Thymus (tissue), 11 donors: ENCODE data around the gene AP3B1. TPM values are rescaled to one million over a fixed set of nuclear protein-coding genes. Genes with fewer than 3 reads are reported as not detected.
"Not testable (repeated sequence)": the region's sequence is repeated elsewhere in the genome, so short reads cannot be mapped to it uniquely, and the experiment has no call there.

Source experiments
- DNase-seq, 9 donors: peaks; one replicate each; pipeline ENCODE4 v3.0.0-alpha.2; 2013; ENCODE audit warnings: low spot score in 9 of 9, low read depth in 6 of 9, missing footprints in 1 of 9
- H3K27ac ChIP-seq, 2 donors: one replicate each; pipeline ENCODE4 v1.5.1; 2013; ENCODE audit warnings: control low read depth in 1 of 2, low read depth in 1 of 2, low read length in 1 of 2, mild to moderate bottlenecking in 1 of 2, moderate library complexity in 1 of 2
- H3K27me3 ChIP-seq, 2 donors: one replicate each; pipeline ENCODE4 v1.5.1; 2013; ENCODE audit warnings: low read length in 1 of 2; ENCODE audit not compliant: control insufficient read depth in 2 of 2, insufficient read depth in 1 of 2
- H3K36me3 ChIP-seq, 2 donors: one replicate each; pipeline ENCODE4 v1.5.1; 2013; ENCODE audit warnings: low read length in 1 of 2, mild to moderate bottlenecking in 1 of 2, moderate library complexity in 1 of 2; ENCODE audit not compliant: control insufficient read depth in 2 of 2, insufficient read depth in 2 of 2
- H3K4me1 ChIP-seq, 2 donors: one replicate each; pipeline ENCODE4 v1.5.1; 2013; ENCODE audit warnings: low read length in 2 of 2; ENCODE audit not compliant: control insufficient read depth in 2 of 2, insufficient read depth in 2 of 2
- H3K4me3 ChIP-seq, 2 donors: one replicate each; pipeline ENCODE4 v1.5.1; 2013; ENCODE audit warnings: low read length in 2 of 2, control low read depth in 1 of 2, mild to moderate bottlenecking in 1 of 2
- H3K9me3 ChIP-seq, 2 donors: one replicate each; pipeline ENCODE4 v1.5.1; 2013; ENCODE audit warnings: low read length in 1 of 2, mild to moderate bottlenecking in 1 of 2; ENCODE audit not compliant: control insufficient read depth in 2 of 2, insufficient read depth in 1 of 2
- WGBS: extraction: QIAGEN DNeasy Blood & Tissue Kit; methylation state at CpG from one replicate; pipeline ENCODE4 v1.1.7; 2013; 5-methylcytosine and 5-hydroxymethylcytosine counted together
- polyA plus RNA-seq: library from polyadenylated mRNA; stranded (reverse); fragments of 200-250 nt; gene quantifications from one replicate; pipeline ENCODE4 v1.2.3, GENCODE V29; 2013
- total RNA-seq: library from RNA; stranded (reverse); fragments of 120-200 nt; gene quantifications from one replicate; pipeline ENCODE4 v1.2.4, GENCODE V29; 2013
- donor health status: healthy.

Gene AP3B1
- total and polyA plus RNA-seq, 2 donors, result 38.3 to 39.2 TPM

DNA sequence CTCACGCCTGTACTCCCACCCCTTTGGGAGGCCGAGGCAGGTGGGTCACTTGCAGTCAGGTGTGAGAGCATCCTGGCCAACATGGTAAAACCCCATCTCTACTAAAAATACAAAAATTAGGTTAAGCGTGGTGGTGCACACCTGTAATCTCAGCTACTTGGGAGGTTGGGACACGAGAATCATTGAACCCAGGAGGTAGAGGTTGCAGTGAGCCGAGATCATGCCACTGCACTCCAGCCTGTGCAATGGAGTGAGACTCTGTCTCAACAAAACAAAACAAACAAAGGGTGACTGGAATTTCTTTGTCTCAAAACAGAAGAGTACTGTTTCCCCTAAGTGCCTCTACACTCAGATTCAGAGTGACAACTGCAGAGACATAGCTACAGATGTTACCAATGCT, 116.1 kb downstream of the AP3B1 start:
- Histone ChIP-seq H3K27me3 (no peaks in the 10 kb centered on the region), H3K4me1 (no peaks in the 10 kb centered on the region), H3K36me3 (peaks cover 18 to 25% of the 10 kb centered on the region in 2 donors), H3K4me3 (no peak overlapping the region), H3K27ac (no peak overlapping the region), H3K9me3 (no peaks in the 10 kb centered on the region)
- no peak for DNase-seq
- WGBS, result 98% methylated on average over 5 of the region's 5 CpGs

DNA sequence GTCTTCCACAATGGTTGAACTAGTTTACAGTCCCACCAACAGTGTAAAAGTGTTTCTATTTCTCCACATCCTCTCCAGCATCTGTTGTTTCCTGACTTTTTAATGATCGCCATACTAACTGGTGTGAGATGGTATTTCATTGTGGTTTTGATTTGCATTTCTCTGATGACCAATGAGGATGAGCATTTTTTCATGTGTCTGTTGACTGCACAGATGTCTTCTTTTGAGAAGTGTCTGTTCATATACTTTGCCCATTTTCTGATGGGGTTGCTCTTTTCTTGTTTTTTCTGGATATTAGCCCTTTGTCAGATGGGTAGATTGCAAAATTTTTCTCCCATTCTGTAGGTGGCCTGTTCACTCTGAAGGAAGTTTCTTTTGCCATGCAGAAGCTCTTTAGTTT, 124.2 kb downstream of the AP3B1 start:
- not testable (repeated sequence) for H3K27me3 ChIP-seq, DNase-seq, H3K4me3 ChIP-seq, H3K27ac ChIP-seq, H3K4me1 ChIP-seq, H3K9me3 ChIP-seq
- H3K36me3 ChIP-seq, result peaks cover 12 to 14% of the 10 kb centered on the region in 2 donors
- 100% methylated on average over 1 of the region's 1 CpG for WGBS

DNA sequence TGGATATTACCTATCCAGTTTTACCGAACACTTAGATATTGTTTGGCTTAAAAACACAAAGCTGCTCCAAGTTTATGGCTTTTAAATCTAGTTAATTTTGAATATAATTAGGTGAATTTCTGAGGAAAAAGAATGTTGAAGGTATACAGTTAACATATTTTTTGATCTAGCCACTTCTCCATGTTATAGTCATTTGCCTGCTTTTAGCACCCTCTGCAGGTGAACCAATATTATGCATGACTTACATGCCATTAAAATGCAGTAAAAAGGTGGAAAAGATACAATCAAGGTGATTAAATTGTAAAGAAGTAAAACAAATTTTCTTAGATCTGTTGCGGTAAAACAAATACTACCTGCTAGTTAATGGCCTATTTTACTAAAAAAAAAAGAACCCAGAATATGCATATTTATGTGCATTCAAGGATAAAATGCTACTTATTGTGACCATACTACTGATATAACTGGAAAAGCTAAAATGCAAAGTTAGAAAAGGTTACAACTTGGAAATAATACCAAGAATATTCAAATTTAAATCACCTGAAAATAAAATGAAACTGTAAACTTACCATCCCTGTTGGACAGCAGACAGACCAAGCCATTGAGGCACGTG, 132.1 kb downstream of the AP3B1 start:
- no peak overlapping the region for H3K4me3 ChIP-seq
- no peaks in the 10 kb centered on the region for H3K9me3 ChIP-seq
- no peaks in the 10 kb centered on the region for H3K4me1 ChIP-seq
- H3K27me3 ChIP-seq, result no peaks in the 10 kb centered on the region
- WGBS, result 98% methylated on average over 3 of the region's 3 CpGs
- peak in 5 of 9 donors; percentile 3 to 38 (median 21) for DNase-seq
- peaks cover 2 to 3% of the 10 kb centered on the region in 2 donors for H3K36me3 ChIP-seq
- H3K27ac ChIP-seq, result no peak overlapping the region

DNA sequence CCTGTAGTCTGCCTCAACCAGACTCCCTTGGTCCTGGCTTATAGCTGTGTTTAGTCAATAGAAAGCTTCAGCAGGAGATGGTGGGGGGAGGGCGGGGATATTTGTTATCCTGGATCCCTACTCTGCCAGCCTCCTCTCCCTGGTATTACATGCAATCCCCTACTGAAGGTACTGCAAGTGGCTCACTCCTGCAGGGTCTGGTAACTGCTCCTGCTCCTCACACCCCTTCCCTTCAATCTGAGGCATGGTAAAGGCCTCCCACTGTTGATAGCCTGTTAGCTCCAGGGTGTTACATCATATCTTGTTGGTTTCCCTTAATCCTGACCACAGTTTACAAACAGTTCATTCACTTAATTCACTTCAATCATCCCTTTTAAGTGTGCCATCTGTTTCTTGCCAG, 137.5 kb downstream of the AP3B1 start:
- no peak overlapping the region for H3K27ac ChIP-seq
- H3K9me3 ChIP-seq, result no peaks in the 10 kb centered on the region
- H3K4me3 ChIP-seq, result no peak overlapping the region
- DNase-seq, result no peak
- no peaks in the 10 kb centered on the region for H3K27me3 ChIP-seq
- WGBS, result 100% methylated on average over 1 of the region's 1 CpG
- H3K4me1 ChIP-seq, result no peaks in the 10 kb centered on the region
- peaks cover 11 to 21% of the 10 kb centered on the region in 2 donors for H3K36me3 ChIP-seq

DNA sequence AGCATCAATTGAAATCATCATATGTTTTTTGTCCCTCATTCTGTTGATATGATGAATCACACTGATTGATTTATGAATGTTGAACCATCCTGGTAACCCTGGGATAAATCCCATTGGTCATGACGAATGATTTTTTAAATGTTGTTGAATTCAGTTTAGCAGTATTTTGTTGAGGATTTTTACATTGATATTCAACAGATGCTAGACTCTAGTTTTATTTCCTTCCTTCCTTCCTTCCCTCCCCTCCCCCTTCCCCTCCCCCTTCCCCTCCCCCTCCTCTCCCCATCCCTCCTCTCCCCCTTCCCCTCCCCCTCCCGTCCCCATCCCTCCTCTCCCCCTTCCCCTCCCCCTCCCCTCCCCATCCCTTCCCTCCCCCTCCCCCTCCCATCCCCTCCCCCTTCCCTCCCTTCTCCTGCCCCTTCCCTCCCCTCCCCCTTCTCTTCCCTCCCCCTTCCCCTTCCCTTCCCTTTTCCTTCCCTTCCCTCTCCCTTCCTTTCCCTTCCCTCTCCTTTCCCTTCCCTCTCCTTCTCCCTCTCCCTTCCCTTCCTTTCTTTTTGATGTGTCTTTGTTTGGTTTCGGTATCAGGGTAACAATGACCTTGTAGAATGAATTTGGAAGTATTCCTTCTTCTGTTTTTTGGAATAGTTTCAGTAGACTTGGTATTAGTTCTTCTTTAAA, 142.8 kb downstream of the AP3B1 start:
- no peak for DNase-seq
- 96% methylated on average over 2 of the region's 3 CpGs for WGBS
- Histone ChIP-seq H3K36me3 (peaks cover 5 to 14% of the 10 kb centered on the region in 2 donors), H3K27me3 (no peaks in the 10 kb centered on the region), H3K4me3 (no peak overlapping the region), H3K9me3 (no peaks in the 10 kb centered on the region), H3K4me1 (no peaks in the 10 kb centered on the region), H3K27ac (no peak overlapping the region)

DNA sequence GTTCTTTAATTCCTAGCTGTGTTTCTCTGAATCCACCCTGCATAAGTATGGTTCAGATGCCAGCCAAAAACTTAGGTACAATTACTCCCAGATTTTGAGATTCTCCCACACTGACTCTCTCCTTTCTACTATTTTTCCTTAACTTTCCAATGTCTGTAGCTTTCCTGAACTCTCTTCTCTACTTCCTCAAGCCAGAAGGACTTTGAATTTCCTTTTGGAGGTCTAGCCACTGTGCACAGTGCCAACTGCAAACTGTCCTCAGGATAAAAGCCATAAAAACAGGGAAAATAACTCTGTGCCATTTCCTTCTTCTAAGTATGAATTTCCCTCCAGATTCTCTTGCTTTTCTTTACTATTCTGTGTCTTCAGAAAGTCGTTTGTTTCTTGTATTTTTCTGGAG, 157.2 kb downstream of the AP3B1 start:
- Histone ChIP-seq H3K36me3 (peaks cover 10 to 16% of the 10 kb centered on the region in 2 donors), H3K27ac (no peak overlapping the region), H3K4me3 (no peak overlapping the region), H3K4me1 (no peaks in the 10 kb centered on the region), H3K27me3 (no peaks in the 10 kb centered on the region), H3K9me3 (no peaks in the 10 kb centered on the region)
- 96% methylated on average over 1 of the region's 1 CpG for WGBS
- no peak for DNase-seq

DNA sequence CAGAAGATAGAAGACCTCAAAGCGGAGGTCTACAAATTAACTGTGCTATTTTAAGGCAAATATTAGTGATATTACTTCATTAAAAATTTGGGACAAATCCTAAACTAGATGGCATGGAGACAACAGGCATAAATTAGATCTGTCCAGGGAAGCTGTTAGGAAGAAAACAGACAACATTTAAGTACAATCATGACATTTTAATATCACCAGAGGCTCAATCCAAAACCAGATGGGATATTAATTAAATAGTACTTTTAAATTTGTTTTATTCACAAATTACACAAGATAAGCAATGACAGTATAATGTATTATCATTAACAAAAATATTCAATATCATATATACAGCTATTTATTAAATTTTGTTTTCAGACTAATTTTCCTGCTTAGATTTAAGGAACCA, 161.1 kb downstream of the AP3B1 start:
- no peak overlapping the region for H3K4me3 ChIP-seq
- H3K9me3 ChIP-seq, result no peaks in the 10 kb centered on the region
- H3K4me1 ChIP-seq, result no peaks in the 10 kb centered on the region
- DNase-seq, result no peak
- H3K36me3 ChIP-seq, result peaks cover 0 to 3% of the 10 kb centered on the region in 2 donors
- no peak overlapping the region for H3K27ac ChIP-seq
- H3K27me3 ChIP-seq, result no peaks in the 10 kb centered on the region
- WGBS, result 98% methylated on average over 1 of the region's 1 CpG

DNA sequence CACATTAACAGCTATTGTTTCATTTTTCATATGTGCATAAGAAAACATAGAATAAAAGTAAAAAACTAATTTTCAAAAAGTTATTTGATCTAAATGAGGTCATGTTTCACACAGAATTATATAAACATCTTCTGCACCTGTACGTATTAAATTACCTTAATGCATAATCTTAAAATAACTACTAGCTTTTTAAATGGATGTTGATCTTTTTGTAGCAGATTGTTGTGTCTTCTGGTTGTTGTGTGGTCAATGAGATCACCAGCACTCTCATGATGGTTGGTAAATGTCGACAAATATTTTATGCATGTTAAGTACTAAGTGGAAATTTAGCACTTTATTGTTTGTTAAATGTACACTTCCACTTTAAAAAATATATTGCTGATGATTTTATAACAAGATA, 162.0 kb downstream of the AP3B1 start:
- no peak for DNase-seq
- WGBS, result 95% methylated on average over 2 of the region's 2 CpGs
- no peak overlapping the region for H3K27ac ChIP-seq

DNA sequence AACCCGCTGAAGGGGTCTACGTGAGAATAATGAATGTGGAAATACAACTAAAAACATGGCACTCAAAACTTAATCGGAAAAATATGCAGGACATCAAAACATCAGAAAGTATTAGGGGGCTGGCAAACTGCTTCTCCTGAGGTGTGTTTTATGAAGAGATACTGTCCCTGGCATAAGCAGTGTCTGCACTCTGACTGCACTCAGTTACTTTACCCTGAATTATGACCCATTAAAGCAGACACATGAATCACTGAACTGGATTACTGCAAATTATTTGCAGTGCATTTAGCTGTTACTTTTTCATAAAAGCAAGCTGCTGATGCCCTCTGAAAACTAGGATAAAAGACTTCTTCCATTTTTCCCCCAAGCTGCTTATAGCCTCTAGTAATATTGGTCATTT, 164.9 kb downstream of the AP3B1 start:
- Histone ChIP-seq H3K27ac (no peak overlapping the region), H3K4me3 (no peak overlapping the region), H3K36me3 (no peaks in the 10 kb centered on the region), H3K4me1 (no peaks in the 10 kb centered on the region), H3K27me3 (no peaks in the 10 kb centered on the region), H3K9me3 (no peaks in the 10 kb centered on the region)
- DNase-seq, result no peak
- WGBS, result 99% methylated on average over 3 of the region's 3 CpGs

More for the DNA sequence above, 162.0 kb downstream of the AP3B1 start:
- Histone ChIP-seq H3K4me1 (no peaks in the 10 kb centered on the region), H3K9me3 (no peaks in the 10 kb centered on the region), H3K4me3 (no peak overlapping the region), H3K36me3 (peaks cover 0 to 3% of the 10 kb centered on the region in 2 donors), H3K27me3 (no peaks in the 10 kb centered on the region)
